ENCODE measurements around the gene HUWE1. TPM values are rescaled to one million over a fixed set of nuclear protein-coding genes. Genes with fewer than 3 reads are reported as not detected.

Gene HUWE1
- total and polyA plus RNA-seq, 2 donors (not counting 1 experiment from before 2014, with no cell fraction given): 52.8 to 146 TPM

DNA sequence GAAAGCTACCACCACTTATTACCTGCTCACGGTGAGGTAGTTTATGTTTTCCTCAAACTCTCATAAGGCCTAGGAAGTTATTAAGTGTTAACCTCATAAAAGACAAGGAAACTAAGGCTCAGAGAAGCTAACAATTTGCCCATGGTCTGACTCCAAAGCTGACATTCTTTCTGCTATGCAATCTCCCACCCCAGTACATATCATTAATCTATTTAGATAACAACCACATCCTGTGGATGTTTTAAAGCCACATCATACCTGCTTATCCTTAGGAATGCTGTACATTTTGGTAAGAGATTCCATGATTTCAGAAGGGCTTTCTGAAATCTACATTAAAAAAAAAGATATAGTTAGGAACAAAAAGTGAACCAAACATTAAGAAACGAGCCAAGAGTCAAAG, 55.4 kb downstream of the HUWE1 start:
- peak in 1 of 2 donors; percentile 74 for DNase-seq (ENCODE audit: low read depth in 2 of 2)
- H3K36me3 ChIP-seq (ENCODE audit: control insufficient read depth, insufficient read depth, low read length): peaks cover 4% of the 10 kb centered on the region

DNA sequence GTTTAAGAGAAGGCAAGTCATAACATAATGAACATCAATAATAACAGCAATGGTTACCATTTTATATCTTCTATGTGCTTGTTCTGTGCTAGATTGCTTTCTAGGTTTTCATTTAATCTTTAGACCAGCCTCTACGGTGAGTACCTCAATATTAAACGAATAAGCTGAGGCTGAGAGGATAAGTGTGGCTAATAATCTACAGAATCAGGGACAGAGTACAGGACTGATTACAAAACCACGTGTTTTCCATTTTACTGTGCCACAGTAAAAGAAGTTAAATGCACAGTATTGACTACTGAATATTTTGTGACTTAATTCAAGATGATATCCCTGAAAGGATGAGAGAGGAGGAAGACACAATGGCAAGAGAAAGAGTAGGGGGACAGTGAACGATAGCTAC, 56.3 kb downstream of the HUWE1 start:
- Histone ChIP-seq H4K20me1 (ENCODE audit: control insufficient read depth, extremely low read depth, insufficient read depth, low read length) (no peaks in the 10 kb centered on the region), H3K27ac (ENCODE audit: insufficient read depth, low read length) (no peak overlapping the region), H3K4me1 (ENCODE audit: control insufficient read depth, extremely low read depth, insufficient read depth, low read length) (no peaks in the 10 kb centered on the region), H3K36me3 (ENCODE audit: control insufficient read depth, insufficient read depth, low read length) (peaks cover 4% of the 10 kb centered on the region), H3K79me2 (ENCODE audit: control insufficient read depth, insufficient read depth, low read length) (no peaks in the 10 kb centered on the region), H3K9me3 (ENCODE audit: control insufficient read depth, insufficient read depth, low read depth, low read length) (no peaks in the 10 kb centered on the region), H3K4me3 (replicated peaks in 1 of 4; ENCODE audit: control extremely low read depth in 1 of 4, insufficient read depth in 1 of 4, low read depth in 3 of 4, low read length in 4 of 4) (no peak overlapping the region), H3K4me2 (ENCODE audit: extremely low read depth, insufficient read depth, low read length) (no peak overlapping the region), H3K9ac (ENCODE audit: insufficient read depth, low read length) (no peak overlapping the region), H3K27me3 (ENCODE audit: control insufficient read depth, insufficient read depth, low read length) (no peaks in the 10 kb centered on the region), H2AFZ (ENCODE audit: low read length) (no peak overlapping the region)
- no peak for DNase-seq (ENCODE audit: low read depth in 2 of 2)
- no peak for TF ChIP-seq EZH2 (IDR thresholded peaks at IDR 0.05; ENCODE audit: low read length, missing control alignments)
- TF ChIP-seq, protein P1, sequence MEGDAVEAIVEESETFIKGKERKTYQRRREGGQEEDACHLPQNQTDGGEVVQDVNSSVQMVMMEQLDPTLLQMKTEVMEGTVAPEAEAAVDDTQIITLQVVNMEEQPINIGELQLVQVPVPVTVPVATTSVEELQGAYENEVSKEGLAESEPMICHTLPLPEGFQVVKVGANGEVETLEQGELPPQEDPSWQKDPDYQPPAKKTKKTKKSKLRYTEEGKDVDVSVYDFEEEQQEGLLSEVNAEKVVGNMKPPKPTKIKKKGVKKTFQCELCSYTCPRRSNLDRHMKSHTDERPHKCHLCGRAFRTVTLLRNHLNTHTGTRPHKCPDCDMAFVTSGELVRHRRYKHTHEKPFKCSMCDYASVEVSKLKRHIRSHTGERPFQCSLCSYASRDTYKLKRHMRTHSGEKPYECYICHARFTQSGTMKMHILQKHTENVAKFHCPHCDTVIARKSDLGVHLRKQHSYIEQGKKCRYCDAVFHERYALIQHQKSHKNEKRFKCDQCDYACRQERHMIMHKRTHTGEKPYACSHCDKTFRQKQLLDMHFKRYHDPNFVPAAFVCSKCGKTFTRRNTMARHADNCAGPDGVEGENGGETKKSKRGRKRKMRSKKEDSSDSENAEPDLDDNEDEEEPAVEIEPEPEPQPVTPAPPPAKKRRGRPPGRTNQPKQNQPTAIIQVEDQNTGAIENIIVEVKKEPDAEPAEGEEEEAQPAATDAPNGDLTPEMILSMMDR (conservative IDR thresholded peaks at IDR 0.05 in 1 of 2, IDR thresholded peaks at IDR 0.05 in 1 of 2; ENCODE audit: low read depth in 1 of 2, low read length in 2 of 2): no peak

More for the DNA sequence above, 55.4 kb downstream of the HUWE1 start:
- TF ChIP-seq, protein P1 (conservative IDR thresholded peaks at IDR 0.05 in 1 of 2, IDR thresholded peaks at IDR 0.05 in 1 of 2; ENCODE audit: low read depth in 1 of 2, low read length in 2 of 2): no peak
- no peak for TF ChIP-seq EZH2 (IDR thresholded peaks at IDR 0.05; ENCODE audit: low read length, missing control alignments)
- H3K27me3 ChIP-seq (ENCODE audit: control insufficient read depth, insufficient read depth, low read length): no peaks in the 10 kb centered on the region
- H3K4me1 ChIP-seq (ENCODE audit: control insufficient read depth, extremely low read depth, insufficient read depth, low read length): no peaks in the 10 kb centered on the region
- no peaks in the 10 kb centered on the region for H3K9me3 ChIP-seq (ENCODE audit: control insufficient read depth, insufficient read depth, low read depth, low read length)
- no peak overlapping the region for H2AFZ ChIP-seq (ENCODE audit: low read length)
- no peak overlapping the region for H3K27ac ChIP-seq (ENCODE audit: insufficient read depth, low read length)
- H3K79me2 ChIP-seq (ENCODE audit: control insufficient read depth, insufficient read depth, low read length): no peaks in the 10 kb centered on the region
- no peak overlapping the region for H3K4me3 ChIP-seq (replicated peaks in 1 of 4; ENCODE audit: control extremely low read depth in 1 of 4, insufficient read depth in 1 of 4, low read depth in 3 of 4, low read length in 4 of 4)
- H4K20me1 ChIP-seq (ENCODE audit: control insufficient read depth, extremely low read depth, insufficient read depth, low read length): no peaks in the 10 kb centered on the region
- H3K9ac ChIP-seq (ENCODE audit: insufficient read depth, low read length): no peak overlapping the region
- H3K4me2 ChIP-seq (ENCODE audit: extremely low read depth, insufficient read depth, low read length): no peak overlapping the region

DNA sequence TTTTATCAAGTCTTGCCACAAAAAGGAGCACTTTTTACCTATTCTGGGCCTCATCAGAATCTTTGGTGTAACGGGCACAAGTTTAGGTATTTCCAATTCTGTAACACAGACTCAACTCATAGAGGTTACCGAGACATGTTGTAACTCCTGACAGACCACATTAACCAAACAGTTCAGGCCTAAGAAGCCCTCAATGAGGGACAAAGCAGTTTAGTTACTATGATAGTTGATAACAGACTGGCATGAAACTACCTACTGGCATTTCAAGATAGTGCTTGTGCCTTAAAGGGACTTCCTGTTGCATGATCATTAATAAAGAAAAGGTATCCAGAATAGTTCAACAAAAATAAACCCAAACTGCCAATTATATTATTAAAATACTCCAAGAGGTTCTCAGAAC, 64.1 kb downstream of the HUWE1 start:
- Histone ChIP-seq H4K20me1 (ENCODE audit: control insufficient read depth, extremely low read depth, insufficient read depth, low read length) (no peaks in the 10 kb centered on the region), H3K9me3 (ENCODE audit: control insufficient read depth, insufficient read depth, low read depth, low read length) (no peaks in the 10 kb centered on the region), H3K4me3 (replicated peaks in 1 of 4; ENCODE audit: control extremely low read depth in 1 of 4, insufficient read depth in 1 of 4, low read depth in 3 of 4, low read length in 4 of 4) (no peak overlapping the region), H3K36me3 (ENCODE audit: control insufficient read depth, insufficient read depth, low read length) (peaks cover 4% of the 10 kb centered on the region), H2AFZ (ENCODE audit: low read length) (no peak overlapping the region), H3K4me2 (ENCODE audit: extremely low read depth, insufficient read depth, low read length) (no peak overlapping the region), H3K27ac (ENCODE audit: insufficient read depth, low read length) (no peak overlapping the region), H3K9ac (ENCODE audit: insufficient read depth, low read length) (no peak overlapping the region), H3K27me3 (ENCODE audit: control insufficient read depth, insufficient read depth, low read length) (no peaks in the 10 kb centered on the region), H3K4me1 (ENCODE audit: control insufficient read depth, extremely low read depth, insufficient read depth, low read length) (no peaks in the 10 kb centered on the region), H3K79me2 (ENCODE audit: control insufficient read depth, insufficient read depth, low read length) (no peaks in the 10 kb centered on the region)
- TF ChIP-seq EZH2 (IDR thresholded peaks at IDR 0.05; ENCODE audit: low read length, missing control alignments): no peak
- TF ChIP-seq, protein P1 (conservative IDR thresholded peaks at IDR 0.05 in 1 of 2, IDR thresholded peaks at IDR 0.05 in 1 of 2; ENCODE audit: low read depth in 1 of 2, low read length in 2 of 2): no peak
- DNase-seq (ENCODE audit: low read depth in 2 of 2): no peak

Data from fibroblast of lung (primary cell).